Esophagus (tissue), 2 donors: ENCODE data around the gene SNPH. TPM values are rescaled to one million over a fixed set of nuclear protein-coding genes. Genes with fewer than 3 reads are reported as not detected.

ENCODE experiments used
- H3K27ac ChIP-seq, 2 donors: one replicate each; pipeline ENCODE4 v1.5.1; 2013; ENCODE audit warnings: low read depth in 2 of 2, mild to moderate bottlenecking in 2 of 2, inconsistent platforms in 1 of 2, low read length in 1 of 2, moderate library complexity in 1 of 2
- H3K27me3 ChIP-seq, 2 donors: one replicate each; pipeline ENCODE4 v1.6.1; 2013; ENCODE audit warnings: low read length in 2 of 2, control low read depth in 1 of 2, mild to moderate bottlenecking in 1 of 2; ENCODE audit not compliant: insufficient read depth in 2 of 2, control insufficient read depth in 1 of 2
- H3K36me3 ChIP-seq, 2 donors: one replicate each; pipeline ENCODE4 v1.6.1; 2013; ENCODE audit warnings: low read length in 1 of 2; ENCODE audit not compliant: control insufficient read depth in 2 of 2, insufficient read depth in 2 of 2
- H3K4me1 ChIP-seq, 2 donors: one replicate each; pipeline ENCODE4 v1.6.1; 2013; ENCODE audit warnings: low read length in 1 of 2; ENCODE audit not compliant: control insufficient read depth in 2 of 2, insufficient read depth in 2 of 2
- H3K4me3 ChIP-seq, 2 donors: one replicate each; pipeline ENCODE4 v1.5.1; 2013; ENCODE audit warnings: low read length in 2 of 2, mild to moderate bottlenecking in 2 of 2, low read depth in 1 of 2, moderate library complexity in 1 of 2
- H3K9me3 ChIP-seq, 2 donors: one replicate each; pipeline ENCODE4 v1.6.1; 2013; ENCODE audit warnings: mild to moderate bottlenecking in 2 of 2, low read depth in 1 of 2, low read length in 1 of 2, moderate library complexity in 1 of 2; ENCODE audit not compliant: control insufficient read depth in 2 of 2, insufficient read depth in 1 of 2
- WGBS, 2 donors: extraction: QIAGEN DNeasy Blood & Tissue Kit; methylation state at CpG; one replicate each; pipeline ENCODE4 v1.1.7; 2013; 5-methylcytosine and 5-hydroxymethylcytosine counted together
- polyA plus RNA-seq, 2 donors: library from polyadenylated mRNA; stranded (reverse); fragments of 200-250 nt; gene quantifications; one replicate each; pipeline ENCODE4 v1.2.3, GENCODE V29; 2013
- donor health status: healthy with polysubstance abuse.
- donor health status: Bipolar disorder and iron deficiency.

Gene SNPH
- polyA plus RNA-seq, 2 donors: 0.92 to 1.1 TPM

GRCh38 chr20:1302685-1303541 is 36.8 kb downstream of the SNPH start:
- Histone ChIP-seq H3K27me3 (no peaks in the 10 kb centered on the region), H3K4me1 (no peaks in the 10 kb centered on the region), H3K9me3 (no peaks in the 10 kb centered on the region), H3K36me3 (peaks cover 0 to 14% of the 10 kb centered on the region in 2 donors), H3K4me3 (no peak overlapping the region), H3K27ac (no peak overlapping the region)
- 80 to 87% methylated on average over 12 of the region's 12 CpGs for WGBS, 2 donors

GRCh38 chr20:1304710-1305515 is 38.8 kb downstream of the SNPH start:
- peaks cover 0 to 14% of the 10 kb centered on the region in 2 donors for H3K36me3 ChIP-seq

GRCh38 chr20:1305712-1306111 is 39.6 kb downstream of the SNPH start:
- H3K4me1 ChIP-seq: no peaks in the 10 kb centered on the region
- 88 to 92% methylated on average over 20 to 24 of the region's 24 CpGs for WGBS, 2 donors
- no peak overlapping the region for H3K4me3 ChIP-seq
- no peak overlapping the region for H3K27ac ChIP-seq
- no peaks in the 10 kb centered on the region for H3K27me3 ChIP-seq
- H3K9me3 ChIP-seq: no peaks in the 10 kb centered on the region
- H3K36me3 ChIP-seq: peaks cover 0 to 19% of the 10 kb centered on the region in 2 donors

More at GRCh38 chr20:1304710-1305515, 38.8 kb downstream of the SNPH start:
- H3K27me3 ChIP-seq: no peaks in the 10 kb centered on the region
- WGBS, 2 donors: 84 to 89% methylated on average over 31 of the region's 31 CpGs
- no peak overlapping the region for H3K27ac ChIP-seq
- H3K4me1 ChIP-seq: no peaks in the 10 kb centered on the region
- H3K4me3 ChIP-seq: no peak overlapping the region
- no peaks in the 10 kb centered on the region for H3K9me3 ChIP-seq

GRCh38 chr20:1306316-1307135 is 40.4 kb downstream of the SNPH start:
- H3K4me3 ChIP-seq: no peak overlapping the region

GRCh38 chr20:1307171-1307570 is 41.1 kb downstream of the SNPH start:
- Histone ChIP-seq H3K4me1 (no peaks in the 10 kb centered on the region), H3K27me3 (no peaks in the 10 kb centered on the region), H3K36me3 (peaks cover 0 to 21% of the 10 kb centered on the region in 2 donors), H3K9me3 (no peaks in the 10 kb centered on the region), H3K27ac (no peak overlapping the region), H3K4me3 (no peak overlapping the region)
- WGBS, 2 donors: 87 to 88% methylated on average over 10 of the region's 10 CpGs

More at GRCh38 chr20:1306316-1307135, 40.4 kb downstream of the SNPH start:
- WGBS, 2 donors: 85 to 86% methylated on average over 14 of the region's 14 CpGs
- Histone ChIP-seq H3K36me3 (peaks cover 0 to 19% of the 10 kb centered on the region in 2 donors), H3K27me3 (no peaks in the 10 kb centered on the region), H3K4me1 (no peaks in the 10 kb centered on the region), H3K27ac (no peak overlapping the region), H3K9me3 (no peaks in the 10 kb centered on the region)

GRCh38 chr20:1307571-1307971 is 41.5 kb downstream of the SNPH start:
- WGBS, 2 donors: 86 to 89% methylated on average over 13 of the region's 13 CpGs
- H3K27me3 ChIP-seq: no peaks in the 10 kb centered on the region
- H3K27ac ChIP-seq: no peak overlapping the region
- no peak overlapping the region for H3K4me3 ChIP-seq
- H3K36me3 ChIP-seq: peaks cover 0 to 25% of the 10 kb centered on the region in 2 donors
- no peaks in the 10 kb centered on the region for H3K4me1 ChIP-seq
- H3K9me3 ChIP-seq: no peaks in the 10 kb centered on the region

- Histone ChIP-seq H3K27me3 (no peaks in the 10 kb centered on the region), H3K9me3 (no peaks in the 10 kb centered on the region), H3K27ac (no peak overlapping the region), H3K4me3 (no peak overlapping the region), H3K4me1 (peaks cover 0 to 2% of the 10 kb centered on the region in 2 donors), H3K36me3 (peaks cover 0 to 28% of the 10 kb centered on the region in 2 donors)
- WGBS, 2 donors: 83 to 87% methylated on average over 13 of the region's 13 CpGs
Measured at GRCh38 chr20:1308067-1308701, 42.1 kb downstream of the SNPH start.

GRCh38 chr20:1308702-1309095 is 42.6 kb downstream of the SNPH start:
- 89 to 91% methylated on average over 9 of the region's 9 CpGs for WGBS, 2 donors
- peaks cover 0 to 3% of the 10 kb centered on the region in 2 donors for H3K4me1 ChIP-seq
- no peaks in the 10 kb centered on the region for H3K27me3 ChIP-seq
- no peak overlapping the region for H3K27ac ChIP-seq
- H3K36me3 ChIP-seq: peaks cover 0 to 28% of the 10 kb centered on the region in 2 donors
- no peak overlapping the region for H3K4me3 ChIP-seq
- no peaks in the 10 kb centered on the region for H3K9me3 ChIP-seq
